Endothelial cell of hepatic sinusoid (primary cell): Measurements from ENCODE around the gene PXMP4.

ENCODE experiments used
- in situ Hi-C: cut with HindIII; loops from 2 replicates; pipeline ENCODE4 v1.10.0; 2017; ENCODE audit warnings: low sequenced_read_pairs

PXMP4 gene

GRCh38 chr20:33686100-33686983, 33.8 kb downstream of the PXMP4 start, which contains the start of gene E2F1:
Gene E2F1, minus strand, starts transcription at chr20:33686385. Its CDS starts 121 bp downstream, at chr20:33686264.
- in situ Hi-C loops, result loop anchor here (5.0 kb wide), 1 partner anchor 36 kb away; the partner anchor contains the start of gene PXMP4

GRCh38 chr20:33685328-33686099, 34.6 kb downstream of the PXMP4 start:
- in situ Hi-C loops, result loop anchor here (5.0 kb wide), 1 partner anchor 37 kb away; the partner anchor contains the start of gene PXMP4

GRCh38 chr20:33684533-33685327, 35.4 kb downstream of the PXMP4 start:
- in situ Hi-C loops, result loop anchor here (5.0 kb wide), 1 partner anchor 38 kb away; the partner anchor contains the start of gene PXMP4

GRCh38 chr20:33681728-33682353, 38.3 kb downstream of the PXMP4 start:
- in situ Hi-C loops, result no loop called here

GRCh38 chr20:33681288-33681687, 38.8 kb downstream of the PXMP4 start:
- in situ Hi-C loops, result no loop called here

- in situ Hi-C loops, result no loop called here
These were observed 39.4 kb downstream of the PXMP4 start for GRCh38 chr20:33680686-33681085.

GRCh38 chr20:33679758-33680485, 40.2 kb downstream of the PXMP4 start:
- in situ Hi-C loops, result no loop called here

GRCh38 chr20:33677991-33678702, 42.0 kb downstream of the PXMP4 start:
- in situ Hi-C loops, result no loop called here

GRCh38 chr20:33676652-33677645, 43.2 kb downstream of the PXMP4 start:
- in situ Hi-C loops, result no loop called here

- in situ Hi-C loops, result no loop called here
These were observed 44.0 kb downstream of the PXMP4 start for GRCh38 chr20:33676121-33676520.

GRCh38 chr20:33675136-33675959, 44.8 kb downstream of the PXMP4 start:
- in situ Hi-C loops, result no loop called here

- in situ Hi-C loops, result no loop called here
These were observed 45.6 kb downstream of the PXMP4 start, which contains the start of gene NECAB3 for GRCh38 chr20:33674294-33675135. Gene NECAB3, minus strand, starts transcription at chr20:33674428. Its CDS starts 76 bp downstream, at chr20:33674352.

- in situ Hi-C loops, result no loop called here
These were observed 46.5 kb downstream of the PXMP4 start for GRCh38 chr20:33673410-33674293.

GRCh38 chr20:33673114-33673409, 47.0 kb downstream of the PXMP4 start:
- in situ Hi-C loops, result no loop called here

GRCh38 chr20:33672426-33673113, 47.5 kb downstream of the PXMP4 start:
- in situ Hi-C loops, result no loop called here
